LoVo (cell line): ENCODE measurements around the gene IGF2BP2.
"Not testable (repeated sequence)": the region's sequence is repeated elsewhere in the genome, so short reads cannot be mapped to it uniquely, and the experiment has no call there.

Source experiments
- DNase-seq: peaks from one replicate; pipeline ENCODE4 v3.0.0-alpha.2; 2016; ENCODE audit warnings: low spot score

The IGF2BP2 gene

DNA sequence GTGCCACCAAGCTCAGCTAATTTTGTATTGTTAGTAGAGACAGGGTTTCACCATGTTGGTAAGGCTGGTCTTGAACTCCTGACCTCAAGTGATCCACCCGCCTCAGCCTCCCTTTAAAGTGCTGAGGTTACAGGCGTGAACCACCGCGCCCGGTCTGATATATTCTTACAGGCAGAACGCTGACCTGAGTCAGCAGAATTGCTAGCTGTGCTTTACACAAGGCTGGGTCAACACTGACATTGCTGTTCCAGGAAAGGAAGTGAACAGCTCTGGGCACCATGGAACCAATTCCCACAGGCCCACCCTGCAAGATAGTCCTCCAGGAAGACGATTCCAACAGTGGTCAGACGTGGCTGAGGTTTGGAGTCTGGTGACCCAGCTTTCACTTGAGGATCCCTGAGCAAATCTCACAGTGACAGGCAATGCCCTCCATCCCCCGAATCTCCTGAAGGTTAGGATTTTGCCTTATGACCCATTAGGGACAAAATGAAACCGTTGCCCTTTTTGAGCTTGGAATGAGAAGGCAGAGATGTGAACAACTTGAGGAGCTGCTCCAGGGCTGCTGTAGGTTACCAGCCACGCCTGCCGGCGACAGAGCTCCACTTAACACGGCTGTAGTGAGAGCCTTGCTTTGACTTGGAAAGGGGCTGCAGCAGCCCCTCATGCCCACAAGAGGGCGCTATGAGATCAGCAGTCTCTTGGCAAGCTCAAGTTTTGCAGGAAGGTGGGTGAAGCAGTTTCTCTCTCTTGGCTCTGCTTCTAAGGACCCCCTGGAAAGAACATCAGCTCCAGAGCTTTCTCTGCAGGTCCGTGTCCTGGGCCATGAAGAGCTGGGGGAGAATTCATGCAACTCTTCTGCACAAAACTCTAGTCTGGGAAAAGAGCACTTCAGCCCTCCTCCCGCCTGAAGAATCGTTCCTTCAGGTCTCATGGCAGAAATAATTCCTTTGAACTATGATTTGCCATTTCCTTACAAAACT, 164.6 kb downstream of the IGF2BP2 start:
- DNase-seq = peak; percentile 65

GRCh38 chr3:185658943-185659342, 165.9 kb downstream of the IGF2BP2 start:
- no peak for DNase-seq

- DNase-seq = peak; percentile 29
Measured at GRCh38 chr3:185658504-185658912, 166.3 kb downstream of the IGF2BP2 start.

GRCh38 chr3:185657691-185658503, 166.9 kb downstream of the IGF2BP2 start:
- DNase-seq = no peak

GRCh38 chr3:185657211-185657610, 167.6 kb downstream of the IGF2BP2 start:
- DNase-seq = no peak

- no peak for DNase-seq
Measured at GRCh38 chr3:185656321-185656840, 168.5 kb downstream of the IGF2BP2 start.

DNA sequence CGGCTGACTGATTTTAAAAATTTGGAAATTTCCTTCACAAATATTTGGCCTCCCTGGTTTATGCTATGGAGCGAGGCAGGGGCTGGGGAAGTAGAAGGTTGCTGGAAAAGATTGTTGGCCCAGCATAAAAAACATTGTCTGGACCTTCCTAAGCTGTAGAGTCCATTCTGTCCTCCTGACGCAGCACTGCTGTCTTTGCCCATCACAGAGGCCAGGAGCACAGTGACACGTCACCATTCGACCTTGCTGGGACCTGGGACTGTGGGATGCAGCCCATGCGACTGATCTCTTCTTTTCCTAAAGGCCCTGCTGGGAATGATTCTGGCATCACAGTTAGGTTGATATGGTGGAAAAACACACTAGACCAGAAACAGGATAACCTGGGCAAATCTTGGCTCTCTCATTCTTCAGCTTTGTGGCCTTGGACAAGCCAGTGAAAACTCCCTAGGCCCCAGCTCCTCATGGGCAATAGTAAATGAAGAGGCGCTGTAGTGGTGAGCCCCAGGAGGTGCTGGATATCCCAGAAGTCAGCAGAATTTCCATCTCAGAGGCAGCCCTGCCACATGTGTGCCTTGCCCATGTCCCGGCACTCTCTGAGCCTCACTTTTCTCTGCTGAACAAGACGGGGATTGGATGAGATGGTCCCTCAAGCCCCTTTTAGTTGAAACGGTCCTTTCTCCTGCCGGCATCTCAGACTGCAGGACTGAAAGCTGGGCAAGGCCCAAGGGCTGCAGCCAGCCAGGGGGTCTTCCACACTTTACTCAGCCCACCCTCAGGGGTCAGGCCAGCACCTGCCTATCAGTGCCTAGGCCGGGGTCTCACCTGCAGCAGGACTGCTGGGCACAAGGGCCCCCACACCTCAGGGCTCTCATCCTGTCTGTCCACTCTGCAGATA, 169.2 kb downstream of the IGF2BP2 start:
- DNase-seq = no peak

- DNase-seq = no peak
Measured at GRCh38 chr3:185654758-185655145, 170.1 kb downstream of the IGF2BP2 start.

DNA sequence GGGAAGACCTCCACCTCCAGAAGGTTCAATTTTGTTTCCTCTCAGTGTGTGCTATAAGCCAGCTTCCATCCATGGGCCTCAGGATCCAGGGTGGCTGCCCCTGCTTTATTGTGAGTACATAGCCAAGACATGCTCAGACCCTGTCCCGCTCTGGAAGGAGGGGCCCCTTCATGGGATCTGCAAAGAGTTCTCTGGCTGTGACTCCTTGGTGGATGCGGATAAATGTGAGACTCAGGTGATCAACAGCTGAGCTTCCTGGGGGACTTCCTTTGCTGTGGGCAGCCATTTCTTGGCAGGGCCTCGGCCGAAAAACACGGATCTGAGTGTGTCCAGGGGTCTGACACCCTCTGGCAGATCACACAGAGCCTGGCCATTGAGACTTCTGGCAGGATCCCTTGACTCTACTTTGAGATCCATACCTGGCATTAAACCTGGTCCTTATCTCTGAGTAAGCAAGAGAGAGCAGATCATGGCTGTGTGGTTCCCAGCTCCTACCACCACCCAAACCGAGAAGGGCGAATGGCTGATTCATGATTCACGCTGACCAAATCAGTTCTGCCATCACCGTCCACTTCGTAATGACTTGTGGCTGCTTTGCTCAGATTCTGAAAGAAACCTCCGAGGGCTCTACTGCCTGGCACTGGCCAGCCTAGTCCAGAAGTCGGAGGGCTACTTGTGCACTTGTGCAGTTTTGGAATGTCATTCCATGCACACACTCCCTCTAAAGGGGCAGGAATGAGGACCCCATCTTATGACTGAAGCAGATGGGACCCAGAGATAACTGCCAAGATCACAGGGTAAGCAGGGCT, 170.7 kb downstream of the IGF2BP2 start:
- no peak for DNase-seq

DNA sequence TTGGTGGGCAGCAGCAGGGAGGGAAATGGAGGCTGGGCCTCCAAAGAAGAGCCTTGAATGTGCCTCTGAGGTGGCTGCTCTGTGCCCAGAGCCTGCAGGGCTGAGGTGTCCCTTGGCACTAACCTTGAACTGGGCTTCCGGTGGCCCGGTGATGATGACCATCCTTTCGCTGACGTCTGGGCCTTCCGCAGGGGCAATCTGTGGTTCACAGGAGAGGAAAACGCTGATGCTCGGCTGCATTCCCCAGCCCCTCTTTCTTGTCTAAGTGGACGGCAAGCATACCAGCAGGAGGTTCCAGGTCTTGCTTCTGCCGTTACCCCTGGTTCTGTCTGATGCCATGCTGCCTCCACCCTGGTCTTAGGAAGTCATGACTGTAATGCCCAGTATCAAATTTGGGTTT, 172.9 kb downstream of the IGF2BP2 start:
- DNase-seq = no peak

DNA sequence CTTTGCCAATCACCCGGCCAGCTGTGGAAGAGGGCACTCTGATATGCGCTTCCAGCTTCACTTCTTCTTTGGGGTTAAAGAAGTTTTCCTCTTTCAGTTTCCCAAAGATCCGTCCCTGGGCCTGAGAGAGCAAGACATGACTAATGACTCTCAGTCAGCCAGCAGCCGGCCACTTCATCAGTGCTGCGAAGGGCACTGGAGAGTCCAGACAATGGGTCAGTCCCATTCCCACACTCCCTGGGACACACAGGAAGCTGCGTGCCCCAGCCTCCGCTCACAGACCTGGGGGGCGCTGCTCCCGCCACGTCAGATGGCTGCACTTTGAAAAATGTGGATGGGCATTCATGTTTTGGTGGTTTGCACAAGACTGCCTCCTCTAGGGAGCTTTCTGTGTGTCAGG, 175.4 kb downstream of the IGF2BP2 start:
- no peak for DNase-seq

DNA sequence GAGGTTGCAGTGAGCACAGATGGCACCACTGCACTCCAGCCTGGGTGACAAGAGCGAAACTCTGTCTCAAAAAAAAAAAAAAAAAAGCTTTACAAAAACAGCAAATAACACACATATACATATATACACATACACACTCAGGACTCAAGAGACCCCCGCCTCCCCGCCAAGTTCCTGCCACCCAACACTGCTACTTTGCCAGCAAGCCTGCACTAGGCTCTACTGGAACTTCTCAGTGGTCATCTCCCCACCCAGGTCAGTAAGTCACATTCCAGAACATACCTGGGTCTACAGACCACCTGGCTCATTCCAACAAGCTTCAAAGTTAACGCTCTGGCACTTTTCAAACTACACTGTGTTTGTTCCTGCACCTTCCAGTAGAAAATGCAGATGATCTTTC, 176.4 kb downstream of the IGF2BP2 start:
- DNase-seq = no peak

- DNase-seq = no peak
Measured at GRCh38 chr3:185647880-185648210, 177.0 kb downstream of the IGF2BP2 start.

GRCh38 chr3:185647134-185647879, 177.5 kb downstream of the IGF2BP2 start:
- DNase-seq = no peak

- no peak for DNase-seq
Measured at GRCh38 chr3:185646382-185647133, 178.3 kb downstream of the IGF2BP2 start.

DNA sequence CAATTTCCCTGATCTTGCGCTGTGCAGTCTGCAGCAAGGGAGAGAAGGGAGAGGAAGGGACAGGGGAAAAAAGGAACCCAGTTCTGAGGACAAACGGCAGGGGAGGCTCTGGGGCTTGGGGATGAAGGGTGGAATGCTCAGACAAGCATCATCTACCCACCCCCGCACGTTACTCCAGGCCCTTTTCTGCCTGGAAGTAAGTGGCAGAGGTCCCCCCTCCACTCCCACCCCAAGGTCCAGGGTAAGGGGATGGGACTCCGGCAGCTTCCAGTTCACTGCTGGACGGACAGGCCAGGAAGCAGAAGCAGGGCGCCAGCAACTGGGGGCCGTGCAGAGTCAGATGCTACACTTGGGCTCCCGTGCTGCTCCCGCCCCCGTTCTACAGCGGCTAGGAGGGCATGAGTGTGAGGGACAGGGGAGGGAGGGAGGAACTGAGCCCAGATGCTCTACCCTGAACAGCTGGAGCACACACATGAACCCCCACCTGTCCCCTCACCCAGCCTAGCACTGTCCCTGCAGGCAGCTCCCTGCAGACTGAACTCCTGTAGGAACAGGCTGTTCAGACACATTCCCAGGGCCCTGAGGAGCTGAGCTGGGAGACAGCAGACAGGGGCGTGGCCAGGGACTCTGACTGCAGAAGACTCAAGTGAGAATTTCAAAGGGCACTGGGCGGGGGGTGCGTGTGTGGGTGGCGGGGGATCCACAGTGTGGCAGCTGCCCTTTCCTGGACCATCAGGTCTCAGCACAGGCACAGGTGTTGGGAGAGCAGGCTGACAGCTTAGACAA, 179.1 kb downstream of the IGF2BP2 start:
- DNase-seq = no peak

DNA sequence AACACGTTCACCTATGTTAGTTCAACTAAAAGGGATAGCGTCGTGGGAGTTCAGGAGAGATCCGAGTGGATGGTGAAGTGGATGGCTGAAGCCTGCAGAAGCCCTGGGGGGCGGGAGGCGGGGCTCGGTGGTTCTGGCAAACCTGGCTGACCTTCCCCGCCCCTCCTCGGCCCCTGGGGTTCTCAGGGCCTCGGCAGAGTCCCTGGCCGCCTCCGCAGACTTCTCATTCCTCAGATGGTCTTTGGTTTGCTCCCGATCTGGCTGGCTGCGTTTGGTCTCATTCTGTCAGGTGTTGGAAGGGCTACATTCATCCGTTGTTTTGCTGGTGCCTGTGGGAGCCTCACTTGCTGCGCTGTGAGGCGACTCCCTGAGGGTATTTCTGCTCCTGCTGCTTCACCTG, 179.7 kb downstream of the IGF2BP2 start:
- not testable (repeated sequence) for DNase-seq

DNA sequence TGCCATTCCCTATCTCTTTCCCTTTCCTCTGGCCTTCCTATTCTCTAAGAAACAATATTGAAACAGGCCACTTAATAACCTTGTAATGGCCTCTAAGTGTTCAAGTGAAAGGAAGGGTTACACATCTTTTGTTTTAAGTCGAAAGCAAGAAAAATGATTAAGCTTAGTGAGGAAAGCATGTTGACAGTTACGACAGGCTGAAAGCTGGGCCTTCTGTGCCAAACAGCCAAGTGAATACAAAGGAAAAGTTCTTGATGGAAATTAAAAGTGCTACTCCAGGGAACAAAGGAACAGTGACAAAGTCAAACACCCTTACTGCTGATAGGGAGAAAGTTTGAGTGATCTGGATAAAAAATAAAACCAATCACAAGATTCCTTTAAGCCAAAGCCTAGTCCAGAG, 184.5 kb downstream of the IGF2BP2 start:
- no peak for DNase-seq
